OCI-LY7 (cell line): ENCODE measurements around the gene RMI2. TPM values are rescaled to one million over a fixed set of nuclear protein-coding genes. Genes with fewer than 3 reads are reported as not detected.
A peak's percentile ranks its signal among the peaks of the same experiment; 100 is the strongest.

Experiments used
- BruUV-seq: library from RNA; stranded (reverse); fragments of 400-500 nt; replicated peaks from 2 replicates; lab custom pipeline; 2021; lab: Mats Ljungman, UMichigan
- CTCF ChIA-PET: fragments of 300-600 bp; sonication (Branson Sonifier 250); formaldehyde crosslinking; loops from one replicate; lab custom pipeline; 2022; ENCODE audit warnings: antibody characterized with exemption; ENCODE audit not compliant: unreplicated experiment; lab: Charles Lee
- POLR2A ChIA-PET: fragments of 300-600 bp; sonication (Branson Sonifier 250); formaldehyde crosslinking; loops from one replicate; lab custom pipeline; 2022; ENCODE audit warnings: antibody characterized with exemption; lab: Charles Lee
- DNase-seq: peaks from one replicate; pipeline ENCODE4 v3.0.0-alpha.2; 2015; ENCODE audit warnings: low spot score
- H2AFZ ChIP-seq: fragments of 200-600 bp; sonication (generic), shearing (Covaris generic); 2 replicates; pipeline ENCODE4 v1.6.1; 2014; ENCODE audit warnings: mild to moderate bottlenecking, antibody characterized with exemption, low read length, moderate library complexity
- H3K27ac ChIP-seq: fragments of 200-600 bp; sonication (generic); 2 replicates; pipeline ENCODE4 v1.5.1; 2014; ENCODE audit warnings: mixed run types, low read depth, mild to moderate bottlenecking, moderate library complexity, low read length, inconsistent platforms; ENCODE audit not compliant: poor library complexity, severe bottlenecking
- H3K36me3 ChIP-seq: fragments of 200-600 bp; sonication (generic); 2 replicates; pipeline ENCODE4 v1.6.1; 2014; ENCODE audit warnings: mild to moderate bottlenecking, antibody characterized with exemption, low read length, moderate library complexity, mixed read lengths; ENCODE audit not compliant: insufficient read depth
- H3K4me1 ChIP-seq: fragments of 200-600 bp; sonication (generic); 2 replicates; pipeline ENCODE4 v1.5.1; 2014; ENCODE audit warnings: mild to moderate bottlenecking, low read length; ENCODE audit not compliant: insufficient read depth, poor library complexity, severe bottlenecking
- H3K4me2 ChIP-seq: fragments of 200-600 bp; sonication (generic); 2 replicates; pipeline ENCODE4 v1.6.1; 2014; ENCODE audit warnings: mild to moderate bottlenecking, low read length
- H3K4me3 ChIP-seq: fragments of 200-600 bp; sonication (generic); 2 replicates; pipeline ENCODE4 v1.5.1; 2014; ENCODE audit warnings: mild to moderate bottlenecking, low read depth, low read length; ENCODE audit not compliant: poor library complexity, severe bottlenecking
- H3K79me2 ChIP-seq: fragments of 200-600 bp; sonication (generic); 2 replicates; pipeline ENCODE4 v1.6.1; 2016; ENCODE audit warnings: low read depth, mild to moderate bottlenecking, low read length, moderate library complexity, mixed read lengths; ENCODE audit not compliant: insufficient read depth
- H3K9me2 ChIP-seq: fragments of 200-600 bp; sonication (generic); 2 replicates; pipeline ENCODE4 v1.6.1; 2016; ENCODE audit warnings: mild to moderate bottlenecking, low read length, mixed read lengths; ENCODE audit not compliant: insufficient read depth
- H3K9me3 ChIP-seq: fragments of 200-600 bp; sonication (generic); 2 replicates; pipeline ENCODE4 v1.6.1; 2014; ENCODE audit warnings: mild to moderate bottlenecking, mixed run types, low read length, mixed read lengths
- H4K20me1 ChIP-seq: fragments of 200-600 bp; sonication (generic); 2 replicates; pipeline ENCODE4 v1.6.1; 2014; ENCODE audit warnings: mild to moderate bottlenecking, antibody characterized with exemption, low read length, moderate library complexity, mixed read lengths; ENCODE audit not compliant: insufficient read depth
- EZH2phosphoT487 ChIP-seq: fragments of 200-600 bp; sonication (generic); IDR thresholded peaks from 2 replicates; pipeline ENCODE4 v1.6.1; 2018; ENCODE audit warnings: low read depth, borderline replicate concordance, mild to moderate bottlenecking, mixed run types, antibody characterized with exemption, low read length, moderate library complexity, mixed read lengths
- intact Hi-C: fragments of 100-400 bp; cut with micrococcal nuclease; formaldehyde crosslinking; loops from one replicate; pipeline ENCODE4 v1.10.0; 2022; ENCODE audit not compliant: unreplicated experiment
- total RNA-seq, 2 experiments: library from RNA; depleted of rRNA in 1 of 2; stranded (reverse); fragments of >200 nt in 1 of 2; shearing (Covaris generic) in 1 of 2; gene quantifications; 2 replicates each; pipeline ENCODE4 v1.2.3, GENCODE V29; 2014 to 2022
- TF ChIP-seq, protein P1 (sequence below): fragments of 200-600 bp; sonication (generic); conservative IDR thresholded peaks from 2 replicates; pipeline ENCODE4 v1.5.1; 2014; ENCODE audit warnings: mild to moderate bottlenecking, antibody characterized with exemption, low read length, moderate library complexity, mixed read lengths

RMI2 gene
- total RNA-seq, 2 experiments from 2014 or later, result 84.5 to 126 TPM

DNA sequence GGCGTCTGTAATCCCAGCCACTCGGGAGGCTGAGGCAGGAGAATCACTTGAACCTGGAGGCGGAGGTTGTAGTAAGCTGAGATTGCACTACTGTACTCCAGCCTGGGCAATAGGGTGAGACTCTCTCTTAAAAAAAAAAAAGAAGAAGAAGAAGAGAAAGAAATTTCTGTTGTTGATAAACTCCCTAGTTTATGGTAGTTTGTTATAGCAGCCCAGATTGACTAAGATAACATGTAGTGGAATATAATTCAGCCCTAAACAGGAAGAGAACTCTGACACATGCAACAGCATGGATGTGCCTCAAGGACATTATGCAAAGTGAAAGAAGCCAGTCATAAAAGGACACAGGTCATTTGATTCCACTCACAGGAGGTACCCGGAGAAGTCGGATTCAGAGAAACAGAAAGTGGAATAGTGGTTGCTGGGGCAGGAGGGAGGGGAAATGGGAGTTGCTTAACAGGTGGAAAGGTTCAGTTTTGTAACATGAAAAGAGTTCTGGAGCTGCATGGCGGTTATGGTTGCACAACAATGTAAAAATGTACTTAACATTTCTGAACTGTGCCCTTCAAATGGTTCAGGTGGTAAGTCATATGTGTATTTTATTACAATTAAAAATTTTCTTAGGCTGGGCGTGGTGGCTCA, 38.1 kb upstream of the RMI2 start:
- Histone ChIP-seq H3K27ac (peak overlapping the region; percentile 99), H3K79me2 (no peaks in the 10 kb centered on the region), H3K9me3 (peaks cover 16% of the 10 kb centered on the region), H3K9me2 (no peaks in the 10 kb centered on the region), H3K4me1 (peaks cover 77% of the 10 kb centered on the region), H2AFZ (no peak overlapping the region), H3K36me3 (no peaks in the 10 kb centered on the region; the same call in 1 of the 2 replicates), H3K4me2 (no peak overlapping the region), H4K20me1 (no peaks in the 10 kb centered on the region), H3K4me3 (no peak overlapping the region)
- TF ChIP-seq EZH2phosphoT487, result no peak
- TF ChIP-seq, protein P1, sequence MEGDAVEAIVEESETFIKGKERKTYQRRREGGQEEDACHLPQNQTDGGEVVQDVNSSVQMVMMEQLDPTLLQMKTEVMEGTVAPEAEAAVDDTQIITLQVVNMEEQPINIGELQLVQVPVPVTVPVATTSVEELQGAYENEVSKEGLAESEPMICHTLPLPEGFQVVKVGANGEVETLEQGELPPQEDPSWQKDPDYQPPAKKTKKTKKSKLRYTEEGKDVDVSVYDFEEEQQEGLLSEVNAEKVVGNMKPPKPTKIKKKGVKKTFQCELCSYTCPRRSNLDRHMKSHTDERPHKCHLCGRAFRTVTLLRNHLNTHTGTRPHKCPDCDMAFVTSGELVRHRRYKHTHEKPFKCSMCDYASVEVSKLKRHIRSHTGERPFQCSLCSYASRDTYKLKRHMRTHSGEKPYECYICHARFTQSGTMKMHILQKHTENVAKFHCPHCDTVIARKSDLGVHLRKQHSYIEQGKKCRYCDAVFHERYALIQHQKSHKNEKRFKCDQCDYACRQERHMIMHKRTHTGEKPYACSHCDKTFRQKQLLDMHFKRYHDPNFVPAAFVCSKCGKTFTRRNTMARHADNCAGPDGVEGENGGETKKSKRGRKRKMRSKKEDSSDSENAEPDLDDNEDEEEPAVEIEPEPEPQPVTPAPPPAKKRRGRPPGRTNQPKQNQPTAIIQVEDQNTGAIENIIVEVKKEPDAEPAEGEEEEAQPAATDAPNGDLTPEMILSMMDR, result no peak
- DNase-seq, result no peak
- CTCF ChIA-PET, result no interaction called here
- POLR2A ChIA-PET, result interaction anchor here (1.4 to 6.8 kb wide), 5 partner anchors 9 to 51 kb away, joined by 5 to 79 read pairs (median 8); partner anchors contain the start of gene SOCS1
- BruUV-seq, result no TSS peak
- intact Hi-C loops, result no loop called here

DNA sequence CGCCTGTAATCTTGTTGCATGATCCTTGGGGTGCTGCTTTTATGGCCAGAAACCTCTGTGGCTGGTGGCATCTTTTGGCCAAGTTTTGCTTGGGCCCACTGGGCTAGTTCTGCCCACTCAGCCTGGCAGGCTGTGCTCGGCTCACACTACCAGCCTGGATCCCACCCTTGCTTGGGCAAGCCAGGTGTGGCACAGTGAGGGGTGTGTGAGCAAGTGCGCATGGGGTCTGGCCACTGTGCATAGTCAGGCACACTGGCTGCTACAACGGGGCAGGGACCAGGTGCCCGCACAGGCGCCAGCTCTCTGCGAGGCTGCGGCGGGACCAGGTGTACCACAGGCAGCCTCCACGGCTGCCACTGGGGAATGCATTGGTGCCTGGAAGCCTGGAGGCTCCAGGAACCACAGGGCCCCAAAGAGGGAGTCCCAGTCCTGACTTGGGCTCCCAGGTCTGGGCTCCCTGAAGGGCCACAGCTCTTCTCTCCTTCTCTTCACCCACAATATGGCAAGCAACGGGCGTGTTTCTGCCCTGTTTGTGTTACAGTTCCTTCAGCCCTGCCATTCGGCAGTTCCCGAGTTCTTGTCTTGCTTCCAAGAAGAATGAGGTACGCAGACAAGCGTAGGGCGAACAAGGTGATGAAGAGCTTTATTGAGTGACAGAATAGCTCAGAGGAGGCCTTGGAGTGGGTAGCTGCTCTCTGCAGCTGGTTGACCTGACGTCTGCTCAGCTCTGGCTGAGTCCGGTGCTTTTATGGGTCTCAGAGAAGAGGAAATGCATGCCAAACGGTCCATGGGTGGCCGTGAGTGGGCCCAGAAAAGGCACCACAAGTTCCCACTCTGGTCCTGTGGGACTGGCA, 37.4 kb upstream of the RMI2 start:
- Histone ChIP-seq H3K9me2 (no peaks in the 10 kb centered on the region), H3K27ac (peak overlapping the region; percentile 99), H3K36me3 (no peaks in the 10 kb centered on the region; the same call in 1 of the 2 replicates), H3K9me3 (peaks cover 16% of the 10 kb centered on the region), H4K20me1 (no peaks in the 10 kb centered on the region), H3K4me1 (peaks cover 79% of the 10 kb centered on the region), H2AFZ (no peak overlapping the region), H3K79me2 (no peaks in the 10 kb centered on the region), H3K4me3 (peak overlapping the region; percentile 38), H3K4me2 (peak overlapping the region; percentile 53)
- CTCF ChIA-PET, result interaction anchor here (0.5 to 2.3 kb wide), 4 partner anchors 8 to 39 kb away, joined by 3 to 20 read pairs (median 4); no protein-coding TSS in a partner anchor
- no peak for TF ChIP-seq EZH2phosphoT487
- TF ChIP-seq, protein P1, result no peak
- BruUV-seq, result no TSS peak
- POLR2A ChIA-PET, result interaction anchor here (1.4 to 6.8 kb wide), 5 partner anchors 9 to 51 kb away, joined by 5 to 79 read pairs (median 8); partner anchors contain the start of gene SOCS1
- DNase-seq, result peak; percentile 74
- intact Hi-C loops, result loop anchor here (1.0 to 2.0 kb wide), 3 partner anchors 11 to 657 kb away; partner anchors contain the start of gene TNFRSF17
